GM19463 (cell line): Measurements from ENCODE around the gene KRTAP5-2.
A peak's percentile ranks its signal among the peaks of the same experiment; 100 is the strongest.
"Not testable (repeated sequence)": the region's sequence is repeated elsewhere in the genome, so short reads cannot be mapped to it uniquely, and the experiment has no call there.

Experiments used
- ATAC-seq: cut with Tn5 transposase; IDR thresholded peaks from one replicate; pipeline ENCODE4 v1.9.1; 2021; ENCODE audit warnings: mild to moderate bottlenecking, moderate library complexity; ENCODE audit not compliant: unreplicated experiment

The KRTAP5-2 gene

DNA sequence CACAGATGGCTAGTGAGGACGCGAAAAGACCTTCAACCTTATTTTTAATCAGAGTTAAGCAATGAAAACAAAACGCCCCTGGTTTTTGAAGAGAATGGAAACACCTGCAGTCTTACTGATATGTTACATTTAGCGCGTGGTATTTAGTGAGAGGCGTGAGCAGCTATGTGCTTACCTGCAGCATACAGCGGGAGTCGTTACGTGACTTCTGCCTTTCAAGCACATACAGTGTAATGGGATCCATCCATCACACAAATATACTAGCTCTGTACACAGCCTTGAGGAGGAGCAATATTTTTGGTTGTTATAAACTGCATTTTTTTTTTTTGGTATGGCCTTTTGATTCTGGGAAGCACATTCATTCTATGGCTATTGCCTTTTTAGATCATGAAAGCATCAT, 5.5 kb downstream of the KRTAP5-2 start:
- no peak for ATAC-seq

DNA sequence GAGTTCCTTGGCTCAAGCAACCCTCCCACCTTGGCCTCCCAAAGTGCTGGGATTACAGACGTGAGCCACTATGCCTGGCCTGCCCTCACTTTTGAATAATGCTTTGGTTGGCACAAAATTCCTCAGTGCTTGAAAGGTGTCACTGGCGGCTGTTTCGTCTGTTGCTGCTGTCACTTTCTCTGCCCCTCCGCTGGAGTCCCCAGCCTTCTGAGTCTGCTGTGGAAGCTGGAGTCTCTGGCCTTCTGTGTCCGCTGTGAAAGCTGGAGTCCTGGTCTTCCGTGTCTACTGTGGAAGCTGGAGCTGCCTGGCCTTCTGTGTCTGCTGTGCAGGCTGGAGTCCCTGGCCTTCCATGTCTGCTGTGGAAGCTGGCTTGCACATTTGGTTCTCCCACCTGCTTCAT, 8.1 kb downstream of the KRTAP5-2 start:
- ATAC-seq: no peak

DNA sequence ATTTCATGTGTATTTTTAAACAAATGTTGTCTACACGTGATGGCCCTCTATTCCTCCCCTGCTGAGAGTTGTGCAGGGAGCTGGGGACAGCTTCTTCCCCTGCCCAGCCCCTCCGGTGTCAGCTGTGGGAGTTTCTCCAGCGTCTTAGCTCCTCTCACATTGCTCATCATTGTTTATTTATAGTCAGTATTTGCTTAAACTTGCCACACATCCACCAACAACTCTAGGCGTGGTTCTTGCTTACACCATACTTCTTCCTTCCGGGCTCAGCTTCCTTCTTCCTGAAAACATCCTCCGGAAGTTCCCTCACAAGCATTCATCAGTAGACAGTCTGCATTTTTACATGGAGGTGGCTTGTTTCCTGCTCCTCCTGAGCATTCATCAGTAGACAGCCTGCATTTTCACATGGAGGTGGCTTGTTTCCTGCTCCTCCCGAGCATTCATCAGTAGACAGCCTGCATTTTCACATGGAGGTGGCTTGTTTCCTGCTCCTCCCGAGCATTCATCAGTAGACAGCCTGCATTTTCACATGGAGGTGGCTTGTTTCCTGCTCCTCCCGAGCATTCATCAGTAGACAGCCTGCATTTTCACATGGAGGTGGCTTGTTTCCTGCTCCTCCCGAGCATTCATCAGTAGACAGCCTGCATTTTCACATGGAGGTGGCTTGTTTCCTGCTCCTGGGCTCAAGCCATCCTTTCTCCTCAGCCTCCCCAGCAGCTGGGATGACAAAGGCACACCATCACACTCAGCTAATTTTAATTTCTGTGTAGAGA, 8.7 kb downstream of the KRTAP5-2 start:
- not testable (repeated sequence) for ATAC-seq

DNA sequence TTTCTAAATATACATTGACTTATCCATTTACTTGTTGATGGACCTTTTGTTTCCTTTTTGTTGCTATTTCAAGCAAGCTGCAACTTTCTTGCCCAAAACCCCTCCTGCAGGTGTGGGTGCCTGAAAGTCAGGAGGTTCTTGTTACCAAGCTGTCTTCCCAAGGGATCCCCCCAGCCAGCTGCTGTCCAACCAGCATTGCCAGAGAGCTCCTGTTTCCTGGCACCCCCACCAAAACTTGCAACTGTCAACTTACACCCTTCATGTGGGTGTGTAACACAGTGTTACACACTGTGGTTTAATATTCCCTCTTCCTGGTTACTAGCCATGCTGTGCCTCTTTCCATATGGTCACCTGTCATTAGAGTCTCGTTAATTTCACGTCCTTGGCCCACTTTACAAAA, 11.4 kb downstream of the KRTAP5-2 start:
- ATAC-seq: no peak

DNA sequence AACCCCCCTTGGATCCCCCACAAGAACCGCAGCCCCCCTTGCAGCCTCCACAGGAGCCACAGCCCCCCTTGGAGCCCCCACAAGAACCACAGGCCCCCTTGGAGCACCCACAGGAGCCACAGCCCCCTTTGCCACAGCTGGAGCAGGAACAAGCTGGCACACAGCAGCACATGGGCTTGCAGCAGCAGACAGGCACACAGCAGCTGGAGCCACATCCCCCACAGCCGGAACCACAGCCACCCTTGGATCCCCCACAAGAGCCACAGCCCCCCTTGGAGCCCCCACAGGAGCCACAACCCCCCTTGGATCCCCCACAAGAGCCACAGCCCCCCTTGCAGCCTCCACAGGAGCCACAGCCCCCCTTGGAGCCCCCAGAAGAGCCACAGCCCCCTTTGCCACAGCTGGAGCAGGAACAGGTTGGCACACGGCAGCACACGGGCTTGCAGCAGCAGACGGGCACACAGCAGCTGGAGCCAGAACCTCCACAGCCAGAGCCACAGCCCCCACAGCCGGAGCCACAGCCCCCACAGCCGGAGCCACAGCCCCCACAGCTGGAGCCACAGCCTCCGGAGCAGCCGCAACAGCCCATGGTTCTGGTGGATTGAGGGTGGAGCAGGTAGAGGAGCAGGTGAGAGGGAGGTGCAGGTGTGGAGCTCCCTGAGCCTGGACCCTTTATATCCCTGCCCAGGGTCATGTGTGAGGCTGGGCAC, 13.3 kb downstream of the KRTAP5-2 start, which contains the start of gene KRTAP5-1:
Gene KRTAP5-1, minus strand, starts transcription at position 623 of the 710 bp plus-strand sequence. Its CDS starts 34 bp downstream, at position 589.
- ATAC-seq: not testable (repeated sequence)

DNA sequence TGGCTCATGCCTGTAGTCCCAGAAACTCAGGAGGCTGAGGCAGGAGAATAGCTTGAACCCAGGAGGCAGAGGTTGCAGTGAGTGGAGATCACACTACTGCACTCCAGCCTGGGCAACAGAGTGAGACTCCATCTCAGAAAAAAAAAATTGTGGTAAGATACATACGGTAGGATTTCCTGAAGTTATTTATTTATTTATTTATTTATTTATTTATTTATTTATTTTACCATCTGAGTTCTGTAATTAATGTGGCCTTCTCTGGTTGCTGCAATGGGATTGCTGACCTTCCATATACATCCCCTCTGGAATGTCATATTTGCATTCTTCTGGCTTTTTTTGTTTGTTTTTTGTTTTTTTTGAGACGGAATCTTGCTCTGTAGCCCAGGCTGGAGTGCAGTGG, 15.2 kb downstream of the KRTAP5-2 start:
- ATAC-seq: not testable (repeated sequence)

DNA sequence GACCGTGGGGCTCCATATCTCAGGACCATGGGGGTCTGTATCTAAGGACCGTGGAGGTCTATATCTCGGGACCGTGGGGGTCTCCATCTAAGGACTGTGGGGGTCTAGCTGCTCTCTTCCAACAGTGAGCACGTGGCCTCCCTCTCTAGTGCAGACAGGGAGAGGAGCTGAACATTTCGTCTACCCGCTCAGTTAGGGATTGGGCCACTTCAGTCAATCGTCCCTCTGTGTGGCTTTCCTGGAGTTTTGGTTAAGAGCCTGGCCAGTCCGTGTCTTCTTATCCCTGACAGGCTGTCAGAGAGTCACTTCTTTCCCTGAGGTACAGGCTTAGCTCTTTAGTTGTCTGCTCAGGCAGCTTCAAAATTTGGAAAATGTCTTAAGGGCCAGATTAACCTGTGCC, 16.1 kb downstream of the KRTAP5-2 start:
- no peak for ATAC-seq

DNA sequence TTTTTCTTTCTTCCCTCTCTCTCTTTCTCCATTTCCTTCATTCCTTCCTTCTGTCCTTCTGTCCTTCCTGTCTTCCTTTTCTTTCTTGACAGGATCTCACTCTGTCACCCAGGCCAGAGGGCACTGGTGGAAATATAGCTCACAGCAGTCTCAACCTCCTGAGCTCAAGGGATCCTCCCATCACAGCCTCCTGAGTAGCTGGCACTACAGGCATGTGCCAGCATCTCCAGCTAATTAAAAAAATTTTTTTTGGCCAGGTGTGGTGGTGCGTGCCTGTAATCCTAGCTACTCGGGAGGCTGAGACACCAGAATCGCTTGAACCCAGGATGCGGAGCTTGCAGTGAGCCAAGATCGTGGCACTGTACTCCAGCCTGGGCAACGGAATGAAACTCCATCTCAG, 21.3 kb downstream of the KRTAP5-2 start:
- ATAC-seq: no peak

DNA sequence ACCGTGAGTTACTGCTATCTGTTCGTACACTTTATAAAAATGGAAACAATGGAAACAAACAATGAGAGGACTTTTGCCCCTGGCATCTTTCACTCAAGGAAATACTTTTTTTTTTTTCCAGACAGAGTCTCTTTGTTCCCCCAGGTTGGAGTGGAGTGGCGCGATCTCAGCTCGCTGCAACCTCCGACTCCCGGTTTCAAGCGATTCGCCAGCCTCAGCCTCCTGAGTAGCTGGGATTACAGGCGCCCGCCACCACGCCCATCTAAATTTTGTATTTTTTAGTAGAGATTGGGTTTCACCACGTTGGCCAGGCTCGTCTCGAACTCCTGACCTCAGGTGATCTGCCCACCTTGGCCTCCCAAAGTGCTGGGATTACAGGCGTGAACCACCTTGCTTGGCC, 22.3 kb downstream of the KRTAP5-2 start:
- not testable (repeated sequence) for ATAC-seq

DNA sequence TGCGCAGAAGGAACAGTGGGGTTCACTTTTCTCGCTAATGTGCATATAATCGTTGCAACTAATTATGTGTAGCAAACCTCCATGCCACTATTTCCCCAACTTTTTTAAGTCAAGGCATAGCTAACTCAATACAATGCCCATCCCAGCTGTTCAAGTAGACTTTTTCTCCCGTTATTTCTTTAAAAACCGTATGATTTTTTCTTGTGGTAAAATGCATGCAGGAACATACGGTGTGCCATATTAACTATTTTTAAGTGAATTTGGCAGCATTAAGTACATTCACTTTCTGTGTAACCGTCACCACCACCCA, 23.2 kb downstream of the KRTAP5-2 start:
- ATAC-seq: no peak

DNA sequence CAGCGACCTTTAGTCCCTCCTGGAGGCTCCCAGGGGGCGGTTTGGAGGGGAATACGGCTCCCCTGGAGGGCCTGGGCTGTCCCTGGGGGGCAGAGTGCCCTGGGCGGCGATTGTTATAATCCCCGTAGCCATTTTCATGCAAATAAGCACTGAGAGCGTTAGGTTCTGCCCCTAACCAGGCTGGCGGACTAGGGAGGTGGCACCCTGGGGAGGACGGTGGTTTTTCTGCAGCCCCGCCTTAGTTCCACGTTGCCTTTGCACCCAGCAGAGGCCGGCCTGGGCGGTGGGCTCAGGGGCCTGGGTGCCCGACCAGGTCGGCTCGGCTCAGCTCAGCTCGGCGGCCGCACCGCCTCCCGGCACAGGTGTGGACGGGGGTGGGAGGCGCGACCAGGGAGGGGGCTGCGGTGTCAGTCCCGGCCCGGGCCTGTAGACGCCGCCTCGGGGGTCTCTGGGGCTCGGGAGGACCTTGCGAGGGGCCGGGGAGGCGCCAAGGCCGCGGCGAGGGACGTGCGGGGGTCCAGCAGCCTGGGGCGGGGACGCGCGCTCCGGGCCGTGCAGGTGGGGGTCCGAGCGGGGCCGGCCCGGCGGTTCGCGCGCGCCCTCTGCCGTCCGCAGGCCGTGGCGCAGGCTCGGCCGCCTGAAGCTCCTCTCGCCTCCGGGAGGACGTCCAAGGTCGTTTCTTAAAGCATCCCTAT, 23.7 kb downstream of the KRTAP5-2 start:
- ATAC-seq: peak; percentile 41

DNA sequence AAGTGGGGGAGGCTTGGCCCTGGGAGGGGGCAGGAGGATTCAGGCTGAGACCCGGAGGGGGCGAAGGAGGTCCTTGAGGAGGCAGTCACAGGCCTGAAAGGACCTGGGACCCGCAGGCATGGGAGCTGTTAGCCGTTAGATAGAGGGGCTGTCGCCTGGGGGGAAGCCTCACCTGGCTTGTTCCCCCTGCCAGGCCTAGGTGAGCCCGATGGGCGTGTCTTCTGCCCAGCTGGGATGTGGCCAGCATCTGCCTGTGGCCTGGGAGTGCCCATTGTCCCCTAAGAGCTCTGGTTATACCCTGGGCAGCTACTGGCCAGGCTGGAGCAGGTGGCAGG, 24.2 kb downstream of the KRTAP5-2 start:
- ATAC-seq: no peak

DNA sequence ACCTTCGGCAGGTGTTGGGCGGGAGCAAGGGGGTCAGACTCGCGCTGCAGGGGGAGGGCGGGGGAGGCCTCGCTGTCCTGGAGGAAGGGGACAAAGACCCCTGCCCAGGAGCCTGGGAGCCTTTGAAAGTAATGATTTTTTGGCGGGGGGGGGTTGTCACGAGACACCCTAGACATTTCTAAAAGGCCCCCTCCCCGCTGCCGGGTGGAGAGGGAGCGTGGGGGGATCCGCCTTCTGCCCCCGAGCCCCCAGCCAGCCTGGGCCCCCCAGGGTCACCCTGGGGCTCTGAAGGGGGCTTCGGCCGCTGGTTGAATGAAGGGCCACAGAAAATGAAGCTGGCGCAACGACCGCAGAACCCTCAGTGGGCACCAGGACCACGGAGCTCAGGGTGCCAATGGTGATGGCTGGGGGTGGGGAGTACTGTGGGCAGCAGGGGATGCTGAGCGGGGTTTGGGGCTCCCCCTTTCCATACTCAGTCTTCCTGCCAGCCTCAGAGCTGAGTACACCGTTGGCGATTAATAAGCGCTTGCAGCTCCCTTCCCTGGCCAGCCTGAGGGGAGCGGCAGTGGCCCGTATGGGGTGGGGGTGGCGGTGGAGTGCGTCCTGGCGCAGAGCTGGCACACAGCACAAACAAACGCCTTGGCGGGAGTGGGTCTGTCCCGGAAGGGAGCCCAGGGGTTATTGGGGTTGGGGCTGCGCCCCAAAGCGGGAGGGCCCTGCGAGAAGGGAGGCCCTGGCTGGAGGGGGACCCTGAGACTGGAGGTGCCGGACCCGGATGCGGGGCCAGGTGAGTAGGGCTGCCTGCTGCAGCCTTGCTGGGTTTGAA, 24.8 kb downstream of the KRTAP5-2 start:
- no peak for ATAC-seq

DNA sequence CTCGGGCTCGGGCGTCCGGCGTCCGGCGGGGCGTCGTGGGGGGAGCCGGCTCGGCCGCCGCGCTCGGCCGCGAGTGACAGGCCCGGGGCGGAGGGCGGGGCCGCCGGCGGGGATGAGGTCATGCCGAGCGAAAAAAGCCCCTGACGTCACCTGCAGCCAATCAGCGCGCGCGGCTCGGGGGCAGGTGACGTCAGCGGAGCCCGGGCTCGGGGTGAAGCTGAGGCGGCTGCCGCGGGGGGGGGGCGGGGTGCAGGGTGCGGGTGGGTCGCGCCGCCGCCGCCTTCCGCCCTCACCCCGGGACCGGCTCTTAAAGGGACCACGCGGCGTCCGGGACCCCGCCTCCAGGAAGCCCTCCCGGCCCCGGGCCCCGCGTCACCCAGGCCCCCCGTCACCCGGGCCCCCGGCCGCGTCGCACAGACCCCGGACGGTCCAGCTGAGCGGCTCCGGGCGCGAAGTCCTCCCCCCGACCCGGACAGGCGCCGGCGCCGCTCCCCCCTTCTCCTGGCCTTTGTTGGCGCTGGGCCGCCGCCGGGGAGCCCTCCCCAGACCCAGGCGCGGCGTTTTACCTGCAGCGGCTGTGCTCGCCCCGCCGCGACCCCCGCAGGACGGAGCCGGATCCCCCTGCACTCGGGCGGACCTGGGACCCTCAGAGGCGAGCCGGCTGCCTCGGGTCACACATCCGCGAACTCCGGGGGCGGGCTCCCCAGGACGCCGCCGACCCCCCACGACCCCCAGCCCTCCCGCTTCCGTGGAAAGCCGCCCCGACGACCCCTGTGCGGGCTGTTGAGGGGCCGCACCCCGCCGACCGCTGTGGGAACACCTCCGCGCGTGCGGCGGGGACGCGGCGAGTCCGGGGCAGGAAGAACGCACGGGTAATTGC, 25.7 kb downstream of the KRTAP5-2 start, which contains the start of gene DUSP8:
Gene DUSP8, minus strand, starts transcription at position 75 of the 880 bp plus-strand sequence. CDS start 6,445 bp downstream, outside the sequence.
- ATAC-seq: peak; percentile 70

DNA sequence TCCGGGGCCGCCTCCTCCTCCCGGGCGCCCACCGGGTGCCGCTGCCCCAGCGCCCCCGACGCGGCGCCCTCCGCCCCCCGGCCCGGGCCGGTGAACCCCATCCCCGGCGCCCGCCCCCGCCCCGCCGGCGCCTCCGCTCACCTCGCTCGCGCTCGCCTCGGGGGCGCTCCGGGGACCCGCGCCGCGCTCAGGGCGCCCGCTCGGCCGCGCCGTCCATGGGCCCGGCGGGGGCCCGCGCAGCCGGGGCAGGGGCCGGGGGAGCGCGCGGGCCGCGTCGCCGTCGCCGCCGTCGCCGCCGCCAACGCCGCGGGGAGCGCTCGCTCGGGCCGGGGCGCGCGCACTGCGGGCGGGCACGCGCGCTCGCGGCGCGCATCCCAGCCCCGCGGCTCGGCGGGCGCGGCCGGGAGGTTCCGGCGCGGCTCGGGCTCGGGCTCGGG, 26.3 kb downstream of the KRTAP5-2 start:
- no peak for ATAC-seq

DNA sequence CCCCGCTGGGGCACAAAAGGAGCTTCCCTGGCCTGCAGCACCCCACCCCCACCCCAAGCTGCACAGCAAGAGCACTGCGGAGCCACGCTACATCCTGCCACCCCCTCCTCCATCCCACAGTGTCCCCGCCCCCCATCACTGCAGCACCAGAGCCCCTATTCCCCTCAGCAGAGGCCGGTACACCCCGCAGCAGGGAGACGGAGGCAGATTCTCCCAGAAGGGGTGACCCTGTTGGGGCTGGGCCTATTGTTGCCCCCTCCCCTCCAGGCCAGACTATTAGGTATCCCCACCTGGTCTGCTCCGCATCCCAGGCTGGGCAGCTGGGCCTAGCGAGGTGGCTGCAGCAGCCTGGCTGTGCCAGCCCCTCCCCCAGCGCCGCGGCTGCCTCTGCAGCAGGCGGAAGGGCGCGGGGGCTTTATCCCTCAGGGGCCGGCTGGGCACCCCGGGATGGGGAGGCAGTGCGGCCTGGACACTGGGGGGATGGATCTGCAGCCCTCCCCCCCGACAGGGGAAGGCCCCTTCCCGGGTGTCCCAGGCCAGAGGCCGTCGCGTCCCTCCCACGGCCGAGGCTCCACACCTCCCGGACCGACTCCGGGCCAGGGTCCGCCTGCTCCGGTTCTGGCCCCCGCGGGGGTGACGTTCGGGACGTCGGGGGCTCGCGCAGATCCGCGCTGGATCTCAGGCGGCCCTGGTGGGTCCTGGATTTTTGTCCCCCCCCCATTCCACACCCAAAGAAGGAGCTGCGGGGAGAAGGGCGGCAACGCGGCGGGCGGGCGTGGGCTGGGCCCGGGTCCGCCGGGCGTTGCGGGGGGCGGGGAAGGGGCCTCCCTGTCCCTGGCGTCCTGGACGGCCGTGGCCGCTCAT, 27.0 kb downstream of the KRTAP5-2 start:
- ATAC-seq: no peak

DNA sequence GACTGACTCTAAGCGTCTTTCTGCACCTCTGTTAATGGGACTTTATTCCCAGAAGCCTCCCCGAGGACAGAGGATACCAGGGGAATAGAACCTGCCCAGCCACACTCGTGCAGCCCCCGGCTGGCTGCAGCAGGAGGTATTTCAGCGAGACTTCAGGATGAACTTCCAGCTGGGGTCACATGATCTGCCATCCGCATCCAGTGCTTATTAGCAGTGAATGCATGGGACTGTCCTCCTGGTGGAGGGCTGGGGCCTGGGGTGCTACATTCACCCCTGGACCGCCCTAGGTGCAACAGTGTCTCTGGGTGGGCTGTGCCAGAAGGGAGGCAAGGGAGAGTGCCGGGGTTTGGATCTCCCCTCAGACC, 27.6 kb downstream of the KRTAP5-2 start:
- ATAC-seq: no peak

DNA sequence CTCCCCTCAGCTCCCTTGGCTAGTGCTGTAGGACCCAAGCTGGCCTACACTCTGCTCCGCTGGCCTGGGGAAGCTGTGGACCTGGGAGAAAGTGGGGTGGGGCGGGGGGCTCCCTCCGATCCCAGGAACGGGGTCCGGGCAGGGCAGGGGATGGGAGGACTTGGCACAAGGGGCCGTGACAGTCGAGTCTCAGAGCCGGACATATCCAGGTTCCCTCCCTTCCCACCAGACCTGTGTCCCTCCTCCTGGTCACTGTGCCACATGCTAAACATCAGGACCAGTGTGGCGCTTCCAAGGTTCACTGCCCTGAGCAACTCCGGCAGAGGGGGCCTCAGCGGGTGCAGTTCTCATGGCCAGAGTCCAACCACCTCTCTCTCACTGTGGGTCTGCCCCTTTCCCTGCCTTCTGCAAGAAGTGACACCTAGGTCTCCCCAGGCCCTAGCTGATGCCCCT, 28.1 kb downstream of the KRTAP5-2 start:
- ATAC-seq: no peak

DNA sequence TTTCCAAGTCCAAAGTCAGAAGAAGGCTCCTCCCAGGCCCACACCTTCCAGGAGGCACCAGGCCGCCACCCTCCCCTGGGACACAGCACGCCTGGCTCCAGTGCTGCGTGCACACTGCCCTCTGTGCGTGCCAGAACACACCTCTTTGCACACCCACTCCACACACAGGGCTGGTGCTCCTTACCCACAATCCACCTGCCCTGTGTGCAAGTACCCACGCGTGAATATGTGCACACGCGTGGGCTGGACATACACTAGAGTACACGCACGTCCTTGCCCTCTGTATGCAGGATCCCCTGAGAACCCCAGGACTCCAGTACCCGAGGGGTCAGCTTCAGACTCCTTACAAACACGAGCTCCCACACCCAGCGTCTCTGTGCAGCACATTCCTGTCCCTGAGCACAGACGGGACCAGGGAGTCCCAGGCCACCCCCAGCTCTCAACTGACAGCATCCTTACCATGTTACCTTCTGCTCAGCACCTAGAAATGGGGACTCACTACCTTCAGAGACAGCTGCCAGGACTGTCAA, 28.8 kb downstream of the KRTAP5-2 start:
- no peak for ATAC-seq
